K562 (cell line): ENCODE measurements around the gene ZNF844. TPM values are rescaled to one million over a fixed set of nuclear protein-coding genes. Genes with fewer than 3 reads are reported as not detected.
A peak's percentile ranks its signal among the peaks of the same experiment; 100 is the strongest.

Experiments used
- ATAC-seq: fragments of 200-7000 bp; cut with Tn5 transposase; 3 replicates; pipeline ENCODE4 v1.9.1; 2020; ENCODE audit warnings: moderate library complexity
- BruUV-seq: library from RNA; stranded (reverse); fragments of 400-500 nt; replicated peaks from 2 replicates; lab custom pipeline; 2021; lab: Mats Ljungman, UMichigan
- CTCF ChIA-PET: fragments of 300-600 bp; formaldehyde crosslinking; extraction: SDS; loops from one replicate; lab custom pipeline; 2021; ENCODE audit warnings: low intra/inter-chr PET ratio; lab: Yijun Ruan, JAX
- POLR2A ChIA-PET: fragments of 300-600, 350-650 bp; sonication (Branson Sonifier 250); formaldehyde crosslinking; extraction: SDS; loops from one replicate; lab custom pipeline; 2021; ENCODE audit warnings: antibody characterized with exemption, inconsistent platforms; lab: Yijun Ruan, JAX
- DNase-seq, 4 experiments: peaks; one replicate each; pipeline versions ENCODE4 v3.0.0 to v3.0.0-alpha.2; 2011 to 2018; ENCODE audit warnings: low spot score in 3 of 4, mixed read lengths in 3 of 4; ENCODE audit errors: extremely low read depth in 1 of 4
- FAIRE-seq: peaks from 2 replicates; lab custom pipeline; 2011; peaks lifted over from hg19 to GRCh38; lab: Jason Lieb, UNC
- H2AFZ ChIP-seq: 2 replicates; pipeline ENCODE4 v1.6.0; 2011; ENCODE audit warnings: low read depth, low read length, control low read depth, inconsistent platforms
- H3K27ac ChIP-seq: fragments of 200-600 bp; 3 replicates; pipeline ENCODE4 v1.8.0; 2011; ENCODE audit warnings: low read depth, mild to moderate bottlenecking, control low read depth, inconsistent platforms, low read length, moderate library complexity, mixed read lengths; ENCODE audit errors: extremely low read depth
- H3K27me3 ChIP-seq, 2 experiments: fragments of 300-600 bp in 1 of 2; 2 replicates in 1 of 2; 3 replicates in 1 of 2; pipeline versions ENCODE4 v1.6.0 to v1.8.0; 2011; ENCODE audit warnings: inconsistent platforms in 2 of 2, low read length in 2 of 2, mild to moderate bottlenecking in 1 of 2, mixed read lengths in 1 of 2, moderate library complexity in 1 of 2; ENCODE audit not compliant: control insufficient read depth in 2 of 2, insufficient read depth in 2 of 2
- H3K36me3 ChIP-seq: fragments of 300-600 bp; 3 replicates; pipeline ENCODE4 v1.8.0; 2011; ENCODE audit warnings: mild to moderate bottlenecking, low read length, inconsistent platforms; ENCODE audit not compliant: control insufficient read depth, insufficient read depth
- H3K4me1 ChIP-seq, 2 experiments: fragments of 200-600 bp in 1 of 2; replicated peaks in 1 of 2; 2 replicates in 1 of 2; 3 replicates in 1 of 2; pipeline versions ENCODE4 v1.5.1 to v1.8.0; 2011; ENCODE audit warnings: inconsistent platforms in 2 of 2, low read length in 2 of 2, mild to moderate bottlenecking in 1 of 2, mixed read lengths in 1 of 2, moderate library complexity in 1 of 2; ENCODE audit not compliant: control insufficient read depth in 2 of 2, insufficient read depth in 2 of 2
- H3K4me2 ChIP-seq: 2 replicates; pipeline ENCODE4 v1.6.1; 2011; ENCODE audit warnings: low read length, control low read depth, inconsistent platforms, mixed read lengths; ENCODE audit not compliant: insufficient read depth
- H3K4me3 ChIP-seq: fragments of 200-600 bp; sonication (generic), shearing (Covaris generic); 2 replicates; pipeline ENCODE4 v1.5.1; 2016; ENCODE audit warnings: control low read depth, inconsistent platforms
- H3K79me2 ChIP-seq: fragments of 200-600 bp; 3 replicates; pipeline ENCODE4 v1.8.0; 2011; ENCODE audit warnings: low read length, inconsistent platforms; ENCODE audit not compliant: control insufficient read depth, insufficient read depth
- H3K9ac ChIP-seq, 2 experiments: 2 replicates each; pipeline versions ENCODE4 v1.6.0 to v1.6.1; 2011; ENCODE audit warnings: low read depth in 2 of 2, low read length in 2 of 2, control low read depth in 1 of 2, inconsistent platforms in 1 of 2, mild to moderate bottlenecking in 1 of 2, mixed read lengths in 1 of 2; ENCODE audit not compliant: insufficient read depth in 1 of 2
- H3K9me1 ChIP-seq: one replicate; pipeline ENCODE4 v1.6.0; 2011; ENCODE audit warnings: inconsistent platforms, mild to moderate bottlenecking, low read length, moderate library complexity; ENCODE audit not compliant: control insufficient read depth, insufficient read depth
- H3K9me3 ChIP-seq: replicated peaks from 2 replicates; pipeline ENCODE4 v1.5.1; 2011; ENCODE audit warnings: low read depth, low read length, inconsistent platforms; ENCODE audit not compliant: control insufficient read depth, insufficient read depth
- H4K20me1 ChIP-seq: replicated peaks from 2 replicates; pipeline ENCODE4 v1.6.1; 2011; ENCODE audit warnings: low read length, inconsistent platforms, mixed read lengths; ENCODE audit not compliant: control insufficient read depth, insufficient read depth
- EHMT2 ChIP-seq: fragments of 450-650 bp; IDR thresholded peaks from 2 replicates; pipeline ENCODE4 v1.6.1; 2018; ENCODE audit warnings: antibody characterized with exemption
- FOS ChIP-seq: IDR thresholded peaks from 3 replicates; pipeline ENCODE4 v1.6.1; 2011; ENCODE audit not compliant: insufficient read length; ENCODE audit errors: extremely low read depth
- HDAC1 ChIP-seq, 2 experiments: fragments of 450-650 bp; IDR thresholded peaks; 2 replicates each; pipeline ENCODE4 v1.6.1; 2016 to 2017; ENCODE audit warnings: inconsistent platforms in 1 of 2, mild to moderate bottlenecking in 1 of 2, moderate library complexity in 1 of 2
- IRF1 ChIP-seq: sonication (generic); formaldehyde crosslinking; IDR thresholded peaks from 2 replicates; pipeline ENCODE4 v1.8.0; 2022; ENCODE audit warnings: missing genetic modification reagents, mild to moderate bottlenecking, borderline replicate concordance
- SMAD4 ChIP-seq: fragments of 250-450 bp; sonication (Bioruptor Pico); conservative IDR thresholded peaks from 2 replicates; pipeline ENCODE4 v1.8.0; 2021; ENCODE audit warnings: inconsistent platforms, mild to moderate bottlenecking, moderate library complexity
- TAF1 ChIP-seq: IDR thresholded peaks from 2 replicates; pipeline ENCODE4 v1.6.1; 2011; ENCODE audit warnings: mild to moderate bottlenecking, low read length, moderate library complexity; ENCODE audit not compliant: insufficient read depth, control insufficient read depth, severe bottlenecking; ENCODE audit errors: extremely low read depth
- YY1 ChIP-seq, 3 experiments: IDR thresholded peaks; 2 replicates each; pipeline ENCODE4 v1.6.1; 2011; ENCODE audit warnings: low read length in 2 of 3, mild to moderate bottlenecking in 2 of 3, moderate library complexity in 2 of 3, borderline replicate concordance in 1 of 3, control low read depth in 1 of 3, low read depth in 1 of 3; ENCODE audit not compliant: insufficient read depth in 3 of 3, insufficient replicate concordance in 2 of 3, control insufficient read depth in 1 of 3, insufficient read length in 1 of 3; ENCODE audit errors: extremely low read depth in 1 of 3
- ZNF140 ChIP-seq: fragments of 250-450 bp; sonication (Bioruptor Pico); IDR thresholded peaks from 2 replicates; pipeline ENCODE4 v1.8.0; 2021; ENCODE audit warnings: moderate library complexity, mild to moderate bottlenecking, inconsistent platforms
- ZNF274 ChIP-seq: IDR thresholded peaks from 2 replicates; pipeline ENCODE4 v1.6.1; 2011; ENCODE audit warnings: low read depth, mild to moderate bottlenecking, low read length, moderate library complexity, borderline replicate concordance
- ZNF449 ChIP-seq: fragments of 250-450 bp; sonication (Bioruptor Pico); IDR thresholded peaks from 2 replicates; pipeline ENCODE4 v1.8.0; 2022; ENCODE audit warnings: moderate library complexity, mild to moderate bottlenecking, inconsistent platforms
- WGBS: fragments of 100-300 bp; shearing (Covaris generic); methylation state at CpG from one replicate; pipeline ENCODE4 v1.1.6; 2016; ENCODE audit warnings: low coverage, mixed read lengths; ENCODE audit not compliant: insufficient coverage; ENCODE audit errors: missing lambda C conversion rate; 5-methylcytosine and 5-hydroxymethylcytosine counted together
- in situ Hi-C: fragments of 300-500 bp; cut with MboI; formaldehyde crosslinking; loops from 4 replicates; pipeline ENCODE4 v1.15.0; 2018; ENCODE audit warnings: inconsistent platforms, mixed read lengths
- intact Hi-C: fragments of 100-400 bp; cut with micrococcal nuclease; formaldehyde crosslinking; loops from 2 replicates; pipeline ENCODE4 v1.14.2; 2022
- polyA plus RNA-seq, 8 experiments: library from polyadenylated mRNA; depleted of rRNA in 4 of 8; stranded (reverse) in 5 of 8; unstranded in 3 of 8; fragments of >200 nt; fragmentation: Nextera tagmentation in 2 of 8; fragmentation: Illumina TruSeq in 1 of 8; extraction: Ambion mirVana in 2 of 8; extraction: Trizol in 1 of 8; gene quantifications; 2 replicates each; pipeline versions ENCODE4 v1.2.1 to v1.2.3, GENCODE V29; 2011 to 2014; ENCODE audit warnings: inconsistent platforms in 1 of 8, missing spikeins in 1 of 8
- total RNA-seq, 7 experiments: library from RNA; depleted of rRNA in 6 of 7; stranded (reverse); fragments of >200 nt in 6 of 7; fragmentation: Illumina TruSeq in 2 of 7; extraction: Trizol in 2 of 7; gene quantifications; 2 replicates each; pipeline versions ENCODE4 v1.2.1 to v1.2.3, GENCODE V29; 2011 to 2021; ENCODE audit warnings: low replicate concordance in 1 of 7

Gene ZNF844
- total and polyA plus RNA-seq, 9 of the 15 experiments (the other 6 are each of a cell fraction or from before 2014, with no cell fraction given): 0.80 to 4.5 (median 2.2) TPM

DNA sequence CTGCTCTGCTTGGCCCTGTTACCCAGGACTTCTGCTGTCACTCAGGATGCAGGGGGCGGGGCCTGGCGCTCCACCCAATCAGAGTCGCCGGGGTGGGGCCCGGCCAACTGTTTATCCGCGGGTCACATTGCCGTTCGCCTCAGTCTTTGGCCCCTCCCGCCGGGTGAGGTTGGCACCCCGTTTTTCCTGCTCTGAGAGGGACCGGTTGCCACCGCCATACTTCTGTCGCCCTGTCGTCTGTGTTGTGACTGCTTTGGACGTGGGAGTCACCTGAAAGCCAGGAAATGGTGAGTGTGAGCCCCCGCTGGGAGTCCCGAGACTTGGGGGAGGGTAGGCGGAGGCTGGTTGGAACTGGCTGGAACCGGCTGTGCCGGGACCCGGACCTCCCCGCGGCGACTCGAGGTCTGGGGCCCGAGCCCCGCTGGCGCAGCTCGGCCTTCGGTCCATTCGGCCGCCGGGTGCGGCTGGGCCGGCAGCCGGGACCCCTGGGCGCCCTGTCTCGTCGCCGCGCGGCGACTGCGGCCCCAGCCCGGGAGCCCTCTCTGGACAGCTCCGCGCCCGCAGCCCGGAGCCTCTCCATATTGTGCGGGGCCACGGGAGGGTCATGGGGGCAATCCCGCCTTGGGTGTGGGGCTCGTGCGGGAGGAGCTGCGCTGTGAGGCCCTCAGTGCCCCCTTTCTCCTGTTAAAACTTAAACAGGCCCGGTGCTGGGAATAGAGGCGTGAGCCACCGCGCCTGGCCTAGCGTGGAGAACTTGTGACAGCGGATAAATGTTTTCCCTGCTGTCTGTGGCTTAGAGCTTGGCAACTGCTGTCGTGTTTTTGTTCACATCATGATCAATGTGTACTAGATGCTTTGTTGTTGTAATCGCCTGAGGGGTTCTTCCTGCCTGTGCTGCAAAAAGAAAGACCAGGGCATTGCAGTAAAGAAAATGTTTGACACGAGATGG lies at the start of gene ZNF844 (continued):
- TF ChIP-seq FOS (peak; percentile 7), SMAD4 (CRISPR knock-in tag) (peak; percentile 43; the same call in 1 of the 2 replicates), EHMT2 (no peak), HDAC1 (IDR thresholded peaks at IDR 0.05) (peak in 1 of 2 experiments; percentile 26; a peak in 1 of 4 replicates), YY1 (IDR thresholded peaks at IDR 0.05; ENCODE audit: borderline replicate concordance in 1 of 3, control insufficient read depth in 1 of 3, extremely low read depth in 1 of 3, insufficient read depth in 3 of 3, insufficient read length in 1 of 3, insufficient replicate concordance in 2 of 3, low read depth in 1 of 3, low read length in 2 of 3) (peak in 1 of 3 experiments; percentile 40)
- TF ChIP-seq, all 486 proteins: peak for 36

GRCh38 chr19:12015015-12015752 lies 49.3 kb upstream of the ZNF844 start:
- no peak for DNase-seq
- in situ Hi-C loops (no loop called here), intact Hi-C loops (no loop called here)
- peaks cover 12% of the 10 kb centered on the region for H3K9me3 ChIP-seq
- H3K9ac ChIP-seq: no peak overlapping the region
- peaks cover 6% of the 10 kb centered on the region; the same call in 1 of the 3 replicates for H3K36me3 ChIP-seq
- H2AFZ ChIP-seq: no peak overlapping the region
- H3K27me3 ChIP-seq: no peaks in the 10 kb centered on the region
- H3K4me1 ChIP-seq: no peaks in the 10 kb centered on the region
- H3K79me2 ChIP-seq: no peaks in the 10 kb centered on the region
- ChIA-PET POLR2A (no interaction called here), CTCF (interaction anchor here (0.6 kb wide), 1 partner anchor 16 kb away, joined by 4 read pairs; no protein-coding TSS in a partner anchor)
- no peak for FAIRE-seq
- H3K9me1 ChIP-seq: no peaks in the 10 kb centered on the region
- no peak overlapping the region for H3K27ac ChIP-seq
- H4K20me1 ChIP-seq: no peaks in the 10 kb centered on the region
- ATAC-seq: no peak
- H3K4me2 ChIP-seq: no peak overlapping the region
- BruUV-seq: no TSS peak
- H3K4me3 ChIP-seq: no peak overlapping the region
- WGBS: 43% methylated on average over 9 of the region's 9 CpGs
- TF ChIP-seq TAF1: no peak
- no peak for TF ChIP-seq IRF1 (CRISPR knock-in tag)
- 0 out of 2 replicates have a peak, but pooled peaks have one; percentile 68 for TF ChIP-seq ZNF274
- no peak for TF ChIP-seq ZNF140 (CRISPR knock-in tag)
- TF ChIP-seq ZNF449: no peak
